Thyroid gland (tissue), 4 donors: ENCODE data around the gene HSPA4. TPM values are rescaled to one million over a fixed set of nuclear protein-coding genes. Genes with fewer than 3 reads are reported as not detected.

Experiments
- DNase-seq, 2 donors: peaks; one replicate each; pipeline ENCODE4 v3.0.0-alpha.2; 2019
- H3K27ac ChIP-seq, 3 donors: fragments of 200-600 bp; sonication (generic); 1 replicate in 2 of 3; 2 replicates in 1 of 3; pipeline ENCODE4 v1.5.1; 2016 to 2019; ENCODE audit warnings: mild to moderate bottlenecking in 1 of 3, moderate library complexity in 1 of 3
- H3K27me3 ChIP-seq: fragments of 200-600 bp; sonication (generic); one replicate; pipeline ENCODE4 v1.5.1; 2019
- H3K36me3 ChIP-seq, 2 donors: fragments of 200-600 bp; sonication (generic); one replicate each; pipeline ENCODE4 v1.5.1; 2016 to 2019
- H3K4me1 ChIP-seq, 2 donors: fragments of 200-600 bp; sonication (generic); one replicate each; pipeline ENCODE4 v1.5.1; 2017 to 2019
- H3K4me3 ChIP-seq, 3 donors: fragments of 200-600 bp; sonication (generic); replicated peaks in 1 of 3; 1 replicate in 2 of 3; 2 replicates in 1 of 3; pipeline ENCODE4 v1.5.1; 2016; ENCODE audit warnings: mild to moderate bottlenecking in 1 of 3
- H3K9me3 ChIP-seq: fragments of 200-600 bp; sonication (generic); one replicate; pipeline ENCODE4 v1.5.1; 2017
- POLR2A ChIP-seq, 2 donors: fragments of 450-650 bp; IDR thresholded peaks; one replicate each; pipeline ENCODE4 v1.6.1; 2017; ENCODE audit warnings: antibody characterized with exemption in 2 of 2, mild to moderate bottlenecking in 2 of 2, moderate library complexity in 1 of 2
- WGBS, 2 donors: methylation state at CpG; one replicate each; pipeline ENCODE4 v1.1.5; 2017; 5-methylcytosine and 5-hydroxymethylcytosine counted together
- intact Hi-C: fragments of 100-400 bp; cut with DNase I; formaldehyde crosslinking; loops from one replicate; pipeline ENCODE4 v1.15.1; 2023
- total RNA-seq, 4 donors: library from RNA; depleted of rRNA; stranded (reverse); fragments of >200 nt; gene quantifications; one replicate each; pipeline ENCODE4 v1.2.3, GENCODE V29; 2016
- TF ChIP-seq, protein P1 (sequence below), 6 experiments: fragments of 200-600 bp in 3 of 6; fragments of 450-650 bp in 3 of 6; sonication (generic) in 3 of 6; IDR thresholded peaks; one replicate each; pipeline ENCODE4 v1.5.1; 2016 to 2019; ENCODE audit warnings: antibody characterized with exemption in 6 of 6, mild to moderate bottlenecking in 2 of 6, inconsistent platforms in 1 of 6, moderate library complexity in 1 of 6

HSPA4 gene
- total RNA-seq, 4 donors from 2014 or later: 49.9 to 72.0 (median 70.5) TPM

DNA sequence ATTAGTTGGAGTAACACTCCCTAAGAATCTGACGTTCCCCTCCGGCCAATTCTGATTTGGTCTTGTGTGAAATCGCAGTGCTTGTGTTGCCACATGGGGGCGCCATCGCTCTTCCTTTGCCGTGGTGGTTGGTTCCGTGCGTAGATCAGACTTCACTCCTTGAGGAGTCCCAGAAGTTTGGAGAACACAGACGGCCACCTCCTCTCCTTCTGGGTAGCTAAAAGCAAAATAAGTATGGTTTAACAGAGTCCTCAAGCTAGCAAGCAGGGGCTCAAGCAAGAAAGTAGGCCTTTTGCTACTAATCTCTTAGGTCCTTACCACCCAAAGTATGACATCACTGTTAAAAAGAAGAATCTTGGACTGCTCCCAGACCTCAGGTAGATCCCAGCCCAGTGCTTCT, 59.5 kb downstream of the HSPA4 start:
- intact Hi-C loops: loop anchor here (10.0 kb wide), 1 partner anchor 754 kb away; no protein-coding TSS in a partner anchor
- Histone ChIP-seq H3K27ac (no peak overlapping the region), H3K4me1 (peaks cover 0 to 4% of the 10 kb centered on the region in 2 donors), H3K36me3 (no peaks in the 10 kb centered on the region), H3K9me3 (no peaks in the 10 kb centered on the region), H3K4me3 (no peak overlapping the region), H3K27me3 (no peaks in the 10 kb centered on the region)
- 0 to 2% methylated on average over 9 of the region's 9 CpGs for WGBS, 2 donors
- peak; percentile 76 to 86 for DNase-seq
- no peak for TF ChIP-seq POLR2A (IDR thresholded peaks at IDR 0.05)
- TF ChIP-seq, protein P1, sequence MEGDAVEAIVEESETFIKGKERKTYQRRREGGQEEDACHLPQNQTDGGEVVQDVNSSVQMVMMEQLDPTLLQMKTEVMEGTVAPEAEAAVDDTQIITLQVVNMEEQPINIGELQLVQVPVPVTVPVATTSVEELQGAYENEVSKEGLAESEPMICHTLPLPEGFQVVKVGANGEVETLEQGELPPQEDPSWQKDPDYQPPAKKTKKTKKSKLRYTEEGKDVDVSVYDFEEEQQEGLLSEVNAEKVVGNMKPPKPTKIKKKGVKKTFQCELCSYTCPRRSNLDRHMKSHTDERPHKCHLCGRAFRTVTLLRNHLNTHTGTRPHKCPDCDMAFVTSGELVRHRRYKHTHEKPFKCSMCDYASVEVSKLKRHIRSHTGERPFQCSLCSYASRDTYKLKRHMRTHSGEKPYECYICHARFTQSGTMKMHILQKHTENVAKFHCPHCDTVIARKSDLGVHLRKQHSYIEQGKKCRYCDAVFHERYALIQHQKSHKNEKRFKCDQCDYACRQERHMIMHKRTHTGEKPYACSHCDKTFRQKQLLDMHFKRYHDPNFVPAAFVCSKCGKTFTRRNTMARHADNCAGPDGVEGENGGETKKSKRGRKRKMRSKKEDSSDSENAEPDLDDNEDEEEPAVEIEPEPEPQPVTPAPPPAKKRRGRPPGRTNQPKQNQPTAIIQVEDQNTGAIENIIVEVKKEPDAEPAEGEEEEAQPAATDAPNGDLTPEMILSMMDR (IDR thresholded peaks at IDR 0.05): peak; percentile 41 to 88 (median 78)

- TF ChIP-seq, protein P1 (IDR thresholded peaks at IDR 0.05): no peak
- TF ChIP-seq POLR2A (IDR thresholded peaks at IDR 0.05): no peak
- peaks cover 0 to 4% of the 10 kb centered on the region in 2 donors for H3K4me1 ChIP-seq
- H3K9me3 ChIP-seq: no peaks in the 10 kb centered on the region
- intact Hi-C loops: loop anchor here (10.0 kb wide), 1 partner anchor 753 kb away; no protein-coding TSS in a partner anchor
- H3K4me3 ChIP-seq: no peak overlapping the region
- H3K27ac ChIP-seq: no peak overlapping the region
- H3K36me3 ChIP-seq: no peaks in the 10 kb centered on the region
- DNase-seq: no peak
- no peaks in the 10 kb centered on the region for H3K27me3 ChIP-seq
- 86 to 91% methylated on average over 13 of the region's 13 CpGs for WGBS, 2 donors
Measured at GRCh38 chr5:133112026-133112660, 60.3 kb downstream of the HSPA4 start.

GRCh38 chr5:133113331-133114061, 61.7 kb downstream of the HSPA4 start:
- 79 to 81% methylated on average over 9 to 13 of the region's 13 CpGs for WGBS, 2 donors
- DNase-seq: no peak
- Histone ChIP-seq H3K4me3 (no peak overlapping the region), H3K36me3 (no peaks in the 10 kb centered on the region), H3K27me3 (no peaks in the 10 kb centered on the region), H3K27ac (no peak overlapping the region), H3K4me1 (peaks cover 0 to 4% of the 10 kb centered on the region in 2 donors), H3K9me3 (no peaks in the 10 kb centered on the region)
- no peak for TF ChIP-seq POLR2A (IDR thresholded peaks at IDR 0.05)
- TF ChIP-seq, protein P1 (IDR thresholded peaks at IDR 0.05): no peak
- intact Hi-C loops: loop anchor here (10.0 kb wide), 1 partner anchor 751 kb away; no protein-coding TSS in a partner anchor

GRCh38 chr5:133114166-133114932, 62.5 kb downstream of the HSPA4 start:
- H3K27ac ChIP-seq: no peak overlapping the region
- no peaks in the 10 kb centered on the region for H3K27me3 ChIP-seq
- DNase-seq: no peak
- H3K4me3 ChIP-seq: no peak overlapping the region
- H3K36me3 ChIP-seq: no peaks in the 10 kb centered on the region
- 89% methylated on average over 14 of the region's 14 CpGs for WGBS, 2 donors
- H3K9me3 ChIP-seq: no peaks in the 10 kb centered on the region
- peaks cover 0 to 4% of the 10 kb centered on the region in 2 donors for H3K4me1 ChIP-seq
- intact Hi-C loops: loop anchor here (10.0 kb wide), 1 partner anchor 750 kb away; no protein-coding TSS in a partner anchor
- TF ChIP-seq, protein P1 (IDR thresholded peaks at IDR 0.05): no peak
- TF ChIP-seq POLR2A (IDR thresholded peaks at IDR 0.05): no peak
